SJSA1 (cell line): ENCODE data around the gene AKAP8. TPM values are rescaled to one million over a fixed set of nuclear protein-coding genes. Genes with fewer than 3 reads are reported as not detected.
"Not testable (repeated sequence)": the region's sequence is repeated elsewhere in the genome, so short reads cannot be mapped to it uniquely, and the experiment has no call there.

Experiments
- DNase-seq, 2 experiments: peaks; one replicate each; pipeline ENCODE4 v3.0.0-alpha.2; 2015 to 2020; ENCODE audit warnings: low spot score in 2 of 2, low read depth in 1 of 2
- H3K27ac ChIP-seq: fragments of 250-450 bp; sonication (Bioruptor Pico); 2 replicates; pipeline ENCODE4 v1.5.1; 2020; ENCODE audit warnings: mild to moderate bottlenecking, moderate library complexity
- H3K27me3 ChIP-seq: fragments of 250-450 bp; sonication (Bioruptor Pico); replicated peaks from 2 replicates; pipeline ENCODE4 v1.5.1; 2020; ENCODE audit warnings: mild to moderate bottlenecking, moderate library complexity
- H3K36me3 ChIP-seq: fragments of 250-450 bp; sonication (Bioruptor Pico); 2 replicates; pipeline ENCODE4 v1.5.1; 2020; ENCODE audit warnings: mild to moderate bottlenecking
- H3K4me1 ChIP-seq: fragments of 250-450 bp; sonication (Bioruptor Pico); replicated peaks from 2 replicates; pipeline ENCODE4 v1.6.1; 2021; ENCODE audit warnings: mild to moderate bottlenecking
- H3K4me3 ChIP-seq: fragments of 250-450 bp; sonication (Bioruptor Pico); 2 replicates; pipeline ENCODE4 v1.5.1; 2020; ENCODE audit warnings: mild to moderate bottlenecking
- H3K9me3 ChIP-seq: fragments of 250-450 bp; sonication (Bioruptor Pico); replicated peaks from 2 replicates; pipeline ENCODE4 v1.5.1; 2020; ENCODE audit warnings: mild to moderate bottlenecking
- total RNA-seq: library from RNA; depleted of rRNA; stranded (reverse); fragments of >200 nt; shearing (Covaris generic); gene quantifications from 2 replicates; pipeline ENCODE4 v1.2.3, GENCODE V29; 2014

AKAP8 gene
- total RNA-seq, 1 experiment from 2014 or later: 27.5 TPM

GRCh38 chr19:15358918-15359317 lies 20.7 kb downstream of the AKAP8 start:
- H3K4me1 ChIP-seq: no peaks in the 10 kb centered on the region
- DNase-seq: no peak
- no peaks in the 10 kb centered on the region for H3K27me3 ChIP-seq
- H3K9me3 ChIP-seq: no peaks in the 10 kb centered on the region
- peaks cover 83% of the 10 kb centered on the region for H3K36me3 ChIP-seq
- no peak overlapping the region for H3K27ac ChIP-seq
- H3K4me3 ChIP-seq: no peak overlapping the region

- H3K9me3 ChIP-seq: no peaks in the 10 kb centered on the region
- H3K27me3 ChIP-seq: no peaks in the 10 kb centered on the region
- no peak overlapping the region for H3K27ac ChIP-seq
- no peaks in the 10 kb centered on the region for H3K4me1 ChIP-seq
- peaks cover 89% of the 10 kb centered on the region for H3K36me3 ChIP-seq
- H3K4me3 ChIP-seq: no peak overlapping the region
- DNase-seq: no peak
Measured at GRCh38 chr19:15357906-15358305, 21.7 kb downstream of the AKAP8 start.

DNA sequence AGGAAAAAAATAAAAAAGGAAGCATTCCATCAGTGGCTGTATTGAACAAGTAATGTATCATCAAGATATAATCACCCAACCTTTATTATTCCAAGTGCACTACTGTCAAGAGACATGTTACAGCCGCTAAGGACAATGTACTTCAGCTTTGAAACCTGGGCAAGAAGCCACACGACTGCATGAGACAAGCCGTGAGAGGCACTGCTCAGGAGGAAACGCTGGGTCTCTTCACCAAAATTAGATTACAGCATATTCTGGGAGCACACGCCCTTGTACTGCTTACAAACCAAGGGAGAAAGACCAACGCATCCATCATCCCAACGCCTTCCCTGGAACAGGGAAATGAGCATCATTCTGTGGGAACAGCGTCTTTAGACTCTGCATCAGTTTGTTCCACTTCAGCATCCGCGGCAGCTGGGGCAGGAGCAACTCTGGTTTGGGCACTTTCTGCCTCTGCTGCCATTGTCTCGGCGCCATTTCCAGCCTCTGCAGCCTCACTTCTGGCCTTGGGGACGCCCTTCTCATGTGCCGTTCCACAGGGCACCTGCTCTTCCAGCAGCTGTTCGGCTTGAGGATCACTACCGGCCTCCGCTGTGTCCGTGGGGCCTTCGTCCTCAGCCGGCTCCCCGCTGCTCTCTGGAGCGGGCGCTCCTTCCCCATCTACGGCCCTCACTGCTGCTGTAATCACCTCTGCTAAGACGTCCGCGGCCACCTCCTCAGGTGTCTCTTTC lies 24.9 kb downstream of the AKAP8 start:
- no peak overlapping the region for H3K4me3 ChIP-seq
- H3K27me3 ChIP-seq: no peaks in the 10 kb centered on the region
- H3K4me1 ChIP-seq: no peaks in the 10 kb centered on the region
- no peaks in the 10 kb centered on the region for H3K9me3 ChIP-seq
- DNase-seq: no peak
- peaks cover 75% of the 10 kb centered on the region for H3K36me3 ChIP-seq
- no peak overlapping the region for H3K27ac ChIP-seq

DNA sequence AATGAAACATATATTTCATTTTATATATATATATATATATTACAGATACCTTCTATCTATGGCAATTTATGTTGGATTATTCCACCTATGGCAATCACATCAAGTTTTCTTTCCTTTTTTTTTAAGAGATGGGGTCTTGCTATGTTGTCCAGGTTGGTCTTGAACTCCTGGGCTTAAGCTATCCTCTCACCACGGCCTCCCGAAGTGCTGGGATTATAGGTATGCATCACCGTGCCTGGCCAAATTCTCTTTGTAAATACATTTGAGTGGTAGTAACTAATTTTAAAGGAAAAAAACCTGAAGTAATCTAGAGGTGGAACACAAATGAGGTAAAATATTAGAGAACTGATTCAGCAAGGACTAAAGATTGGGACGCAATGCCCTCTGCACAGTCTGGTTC lies 25.7 kb downstream of the AKAP8 start:
- Histone ChIP-seq H3K4me1 (no peaks in the 10 kb centered on the region), H3K27ac (no peak overlapping the region), H3K4me3 (no peak overlapping the region), H3K27me3 (no peaks in the 10 kb centered on the region), H3K9me3 (no peaks in the 10 kb centered on the region), H3K36me3 (peaks cover 67% of the 10 kb centered on the region)
- DNase-seq: no peak

DNA sequence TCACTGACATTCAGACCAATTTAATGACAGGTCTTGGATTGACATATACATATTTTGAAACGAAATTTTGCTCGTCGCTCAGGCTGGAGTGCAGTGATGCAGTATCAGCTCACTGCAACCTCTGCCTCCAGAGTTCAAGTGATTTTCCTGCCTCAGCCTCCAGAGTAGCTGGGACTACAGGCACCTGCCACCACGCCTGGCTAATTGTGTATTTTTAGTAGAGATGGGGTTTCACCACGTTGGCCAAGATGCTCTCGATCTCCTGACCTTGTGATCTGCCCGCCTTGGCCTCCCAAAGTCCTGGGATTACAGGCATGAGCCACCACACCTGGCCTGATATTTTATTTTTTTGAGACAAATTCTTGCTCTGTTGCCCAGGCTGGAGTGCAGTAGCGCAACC lies 27.1 kb downstream of the AKAP8 start:
- H3K27me3 ChIP-seq, H3K27ac ChIP-seq, H3K4me1 ChIP-seq, DNase-seq, H3K9me3 ChIP-seq, H3K4me3 ChIP-seq: not testable (repeated sequence)
- peaks cover 53% of the 10 kb centered on the region for H3K36me3 ChIP-seq

DNA sequence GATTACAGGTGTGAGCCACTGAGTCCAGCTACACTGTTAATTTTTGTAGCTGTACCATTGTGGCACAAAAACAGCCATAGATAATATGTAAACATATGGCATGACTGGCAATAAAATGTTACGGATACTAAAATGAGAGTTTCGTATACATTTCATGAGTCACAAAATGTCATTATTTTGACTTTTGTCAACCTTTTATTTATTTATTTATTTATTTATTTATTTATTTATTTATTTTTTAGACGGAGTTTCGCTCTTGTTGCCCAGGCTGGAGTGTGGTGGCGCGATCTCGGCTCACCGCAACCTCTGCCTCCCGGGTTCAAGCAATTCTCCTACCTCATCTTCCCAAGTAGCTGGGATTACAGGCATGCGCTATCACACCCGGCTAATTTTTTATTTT lies 38.3 kb downstream of the AKAP8 start:
- not testable (repeated sequence) for H3K4me3 ChIP-seq, H3K9me3 ChIP-seq, H3K27ac ChIP-seq, DNase-seq, H3K27me3 ChIP-seq
- Histone ChIP-seq H3K36me3 (peaks cover 26% of the 10 kb centered on the region), H3K4me1 (peaks cover 16% of the 10 kb centered on the region)

DNA sequence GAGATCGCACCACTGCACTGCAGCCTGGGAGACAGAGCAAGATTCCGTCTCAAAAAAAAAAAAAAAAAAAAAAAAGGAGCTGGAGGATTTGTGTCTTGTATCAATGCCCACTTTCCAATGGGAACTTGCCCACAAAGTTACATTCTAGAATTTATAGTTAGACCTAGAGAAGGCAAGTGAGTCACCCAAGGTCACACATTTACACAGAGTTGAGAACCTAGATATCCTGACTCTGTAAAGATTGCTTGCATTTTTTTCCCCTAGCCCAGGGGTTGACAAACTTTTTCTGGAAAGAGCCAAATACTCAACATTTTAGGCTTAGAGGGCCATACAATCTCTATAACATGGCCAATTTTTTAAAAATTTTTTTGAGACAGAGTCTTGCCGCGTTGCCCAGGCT lies 39.5 kb downstream of the AKAP8 start:
- DNase-seq: no peak

DNA sequence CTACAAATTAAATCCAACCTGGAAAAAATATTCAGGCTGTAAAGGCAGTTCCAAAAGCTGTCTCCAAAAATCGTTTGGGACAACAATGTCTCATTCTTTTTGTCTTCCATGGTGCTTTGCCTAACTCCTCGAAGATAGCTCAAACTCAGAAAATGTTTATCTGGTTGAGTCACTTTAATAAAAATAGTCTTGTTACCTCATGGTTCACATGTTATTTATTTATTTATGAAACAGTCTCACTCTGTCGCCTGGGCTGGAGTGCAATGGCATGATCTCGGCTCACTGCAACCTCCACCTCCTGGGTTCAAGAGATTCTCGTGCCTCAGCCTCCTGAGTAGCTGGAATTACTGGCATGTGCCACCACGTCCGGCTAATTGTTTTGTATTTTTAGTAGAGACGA lies 42.4 kb downstream of the AKAP8 start:
- no peaks in the 10 kb centered on the region for H3K9me3 ChIP-seq
- H3K27me3 ChIP-seq: no peaks in the 10 kb centered on the region
- H3K27ac ChIP-seq: peak overlapping the region; percentile 52
- peaks cover 13% of the 10 kb centered on the region for H3K36me3 ChIP-seq
- peaks cover 32% of the 10 kb centered on the region for H3K4me1 ChIP-seq
- DNase-seq: peak; percentile 51 to 87
- H3K4me3 ChIP-seq: no peak overlapping the region

More for the DNA sequence above, 39.5 kb downstream of the AKAP8 start:
- Histone ChIP-seq H3K4me3 (no peak overlapping the region), H3K27me3 (no peaks in the 10 kb centered on the region), H3K27ac (no peak overlapping the region), H3K9me3 (no peaks in the 10 kb centered on the region), H3K36me3 (peaks cover 19% of the 10 kb centered on the region), H3K4me1 (peaks cover 24% of the 10 kb centered on the region)

- Histone ChIP-seq H3K4me1 (peaks cover 35% of the 10 kb centered on the region), H3K36me3 (peaks cover 20% of the 10 kb centered on the region)
- not testable (repeated sequence) for H3K27me3 ChIP-seq, H3K27ac ChIP-seq, H3K9me3 ChIP-seq, DNase-seq, H3K4me3 ChIP-seq
Measured at GRCh38 chr19:15335992-15336391, 43.6 kb downstream of the AKAP8 start.

DNA sequence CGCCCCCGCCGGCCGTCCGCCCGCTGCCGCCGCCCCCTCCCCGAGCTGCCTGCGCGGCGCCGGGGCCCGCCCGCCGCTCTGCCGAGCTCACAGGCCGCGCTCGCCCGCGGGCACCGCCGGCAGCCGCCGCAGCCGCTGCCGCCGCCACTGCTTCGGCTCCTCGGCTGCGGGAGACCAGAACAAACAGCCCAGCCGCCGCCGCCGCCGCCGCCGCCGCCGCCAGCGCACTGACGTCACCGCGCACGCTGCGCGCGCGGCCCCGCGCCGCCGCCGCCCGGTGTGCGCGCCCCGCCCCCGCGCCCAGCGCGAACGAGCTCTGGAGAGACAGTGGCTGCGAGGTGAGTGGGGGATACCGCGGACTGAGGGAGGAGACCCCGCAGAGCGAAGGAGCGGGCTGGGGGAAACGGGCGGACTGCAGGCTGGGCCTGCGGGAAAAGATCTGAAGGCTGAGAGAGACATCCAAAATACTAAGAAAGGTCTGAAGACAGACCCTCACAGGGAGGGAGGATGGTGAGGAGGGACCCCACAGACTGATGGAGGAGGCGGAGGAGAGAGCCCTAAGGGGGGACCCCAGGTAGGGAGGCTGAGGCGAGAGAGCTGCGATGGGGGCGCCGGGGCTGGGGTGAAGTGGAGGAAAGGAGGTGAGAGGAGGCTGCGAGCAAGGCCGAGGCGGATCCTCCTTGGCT lies 47.1 kb downstream of the AKAP8 start, which contains the start of gene BRD4:
Gene BRD4 (minus strand): TSS at position 229 of the 686 bp plus-strand sequence. CDS start 59,440 bp downstream, outside the sequence.
- DNase-seq: peak; percentile 47 to 60
- no peaks in the 10 kb centered on the region for H3K27me3 ChIP-seq
- H3K4me1 ChIP-seq: peaks cover 55% of the 10 kb centered on the region
- H3K27ac ChIP-seq: peak within 1 kb of the TSS; percentile 99
- peak within 1 kb of the TSS; percentile 95 for H3K4me3 ChIP-seq
- H3K9me3 ChIP-seq: 0 out of 2 replicates have a peak, but pooled peaks cover 2% of the 10 kb centered on the region
- peaks cover 25% of the 10 kb centered on the region for H3K36me3 ChIP-seq

GRCh38 chr19:15331419-15332310 lies 47.9 kb downstream of the AKAP8 start:
- peak overlapping the region; percentile 95 for H3K4me3 ChIP-seq
- peaks cover 55% of the 10 kb centered on the region for H3K4me1 ChIP-seq
- peak in 1 of 2 experiments; percentile 53 for DNase-seq
- 0 out of 2 replicates have a peak, but pooled peaks cover 2% of the 10 kb centered on the region for H3K9me3 ChIP-seq
- H3K36me3 ChIP-seq: peaks cover 25% of the 10 kb centered on the region
- no peaks in the 10 kb centered on the region for H3K27me3 ChIP-seq
- peak overlapping the region; percentile 99 for H3K27ac ChIP-seq

- DNase-seq: peak; percentile 98 to 99
- Histone ChIP-seq H3K9me3 (0 out of 2 replicates have a peak, but pooled peaks cover 2% of the 10 kb centered on the region), H3K4me1 (peaks cover 54% of the 10 kb centered on the region), H3K36me3 (peaks cover 22% of the 10 kb centered on the region), H3K4me3 (peak overlapping the region; percentile 95), H3K27me3 (no peaks in the 10 kb centered on the region), H3K27ac (peak overlapping the region; percentile 99)
Measured at GRCh38 chr19:15330801-15331418, 48.7 kb downstream of the AKAP8 start.

DNA sequence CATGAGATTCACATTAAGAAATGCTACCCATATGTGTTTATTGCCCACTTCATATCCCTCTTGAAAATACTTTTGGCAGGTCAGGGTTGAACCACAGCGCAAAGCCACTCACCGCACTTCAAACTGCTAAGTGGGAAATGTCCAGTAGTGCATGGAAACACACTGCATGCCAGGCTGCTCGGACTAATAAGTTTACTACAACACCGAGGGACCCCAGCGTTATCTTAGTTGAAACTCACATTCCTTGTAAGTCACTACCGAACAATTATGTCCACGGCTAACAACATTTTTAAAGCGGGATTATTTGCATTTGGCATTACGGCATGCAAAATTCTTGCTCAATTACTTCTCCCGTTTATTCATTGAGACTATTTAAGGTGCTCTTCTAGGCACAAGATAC lies 51.3 kb downstream of the AKAP8 start:
- Histone ChIP-seq H3K4me1 (peaks cover 58% of the 10 kb centered on the region), H3K4me3 (no peak overlapping the region), H3K27ac (no peak overlapping the region), H3K36me3 (peaks cover 27% of the 10 kb centered on the region), H3K27me3 (no peaks in the 10 kb centered on the region), H3K9me3 (0 out of 2 replicates have a peak, but pooled peaks cover 2% of the 10 kb centered on the region)
- DNase-seq: no peak
